ENCODE measurements around the gene ZNF284. TPM values are rescaled to one million over a fixed set of nuclear protein-coding genes. Genes with fewer than 3 reads are reported as not detected.

ZNF284 gene
- polyA plus RNA-seq, 2 of the 4 experiments (the other 2 are of a cell fraction), result 1.0 to 1.2 TPM

DNA sequence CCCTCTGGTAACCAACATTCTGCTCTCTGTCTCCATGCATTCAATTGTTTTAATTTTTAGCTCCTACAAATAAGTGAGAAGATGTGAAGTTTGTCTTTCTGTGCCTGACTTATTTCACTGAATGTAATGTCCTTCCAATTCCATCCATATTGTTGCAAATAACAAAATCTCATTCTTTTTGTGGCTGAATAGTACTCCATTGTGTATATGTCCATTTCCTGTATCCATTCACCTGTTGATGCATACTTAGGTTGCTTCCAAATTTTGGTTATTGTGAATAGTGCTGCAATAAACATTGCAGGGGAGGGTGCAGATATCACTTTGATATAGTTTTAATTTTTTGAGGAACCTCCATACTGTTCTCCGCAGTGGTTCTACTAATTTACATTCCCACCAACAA is 2.5 kb upstream of the ZNF284 start:
- DNase-seq (ENCODE audit: low read depth in 1 of 2, low spot score in 1 of 2), result no peak
- no peak for TF ChIP-seq HOXA7 (CRISPR knock-in tag; IDR thresholded peaks at IDR 0.05)
- ChIA-PET POLR2A (no interaction called here), CTCF (no interaction called here)
- no peak overlapping the region for H3K4me2 ChIP-seq
- H3K27ac ChIP-seq, result no peak overlapping the region
- ATAC-seq, result no peak
- H3K4me1 ChIP-seq, result no peaks in the 10 kb centered on the region
- WGBS (ENCODE audit: missing lambda C conversion rate), result 93% methylated on average over 1 of the region's 1 CpG
- no peak overlapping the region for H3K4me3 ChIP-seq
- FAIRE-seq, result no peak
- peaks cover 84% of the 10 kb centered on the region for H3K9me3 ChIP-seq

DNA sequence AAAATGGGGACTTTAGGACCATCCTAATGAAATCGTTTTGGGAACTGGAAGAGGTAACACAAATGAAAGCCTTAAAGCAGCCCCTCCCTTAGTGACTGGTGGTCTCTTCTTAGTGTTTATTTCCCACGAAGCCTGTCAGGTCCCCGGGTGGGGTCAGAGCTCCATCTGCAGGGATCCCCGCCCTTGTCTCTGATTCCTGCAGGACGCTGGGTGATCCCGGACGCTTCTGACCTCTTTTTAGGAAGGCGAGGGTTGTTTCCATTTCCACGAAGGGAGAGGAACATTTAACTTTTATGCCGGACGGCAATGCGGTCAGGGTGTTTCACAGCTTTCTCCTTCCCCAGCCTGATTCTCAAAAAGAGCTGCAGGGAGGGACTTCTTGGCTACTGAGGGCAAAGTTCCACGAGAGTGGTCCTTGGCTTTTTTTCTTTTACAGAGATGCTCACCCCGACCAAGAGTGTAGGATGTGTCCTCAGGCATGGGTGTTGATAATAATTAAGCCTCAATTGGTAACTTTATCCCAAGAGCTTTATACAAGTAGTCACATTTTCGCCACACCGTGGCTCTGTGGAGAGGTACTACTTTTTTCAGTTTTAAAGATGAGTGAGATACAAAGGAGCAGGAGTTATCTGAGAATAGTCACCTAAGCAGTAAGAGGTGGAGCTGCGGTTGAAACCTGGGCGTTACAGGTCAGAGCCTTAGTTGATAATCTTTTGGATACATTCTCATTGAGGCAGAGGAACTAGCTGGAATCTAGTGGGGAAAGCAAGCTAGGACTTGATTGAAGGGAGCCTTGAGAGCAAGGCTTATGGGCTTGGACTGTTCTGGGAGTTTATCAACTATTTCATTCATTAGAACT is 813 bp downstream of the ZNF284 start:
- Histone ChIP-seq H3K4me2 (peak overlapping the region; percentile 67), H3K4me3 (peak overlapping the region; percentile 55), H3K4me1 (no peaks in the 10 kb centered on the region), H3K27ac (peak overlapping the region; percentile 44 to 72; a peak in 4 of 6 replicates), H3K9me3 (peaks cover 76% of the 10 kb centered on the region)
- peak; percentile 40 to 58; a peak in 5 of 6 replicates for ATAC-seq
- WGBS (ENCODE audit: missing lambda C conversion rate), result 52% methylated on average over 18 of the region's 18 CpGs
- POLR2A ChIA-PET, result no interaction called here
- TF ChIP-seq MYC (IDR thresholded peaks at IDR 0.05; ENCODE audit: borderline replicate concordance, low read length), result no peak
- TF ChIP-seq, protein P1, sequence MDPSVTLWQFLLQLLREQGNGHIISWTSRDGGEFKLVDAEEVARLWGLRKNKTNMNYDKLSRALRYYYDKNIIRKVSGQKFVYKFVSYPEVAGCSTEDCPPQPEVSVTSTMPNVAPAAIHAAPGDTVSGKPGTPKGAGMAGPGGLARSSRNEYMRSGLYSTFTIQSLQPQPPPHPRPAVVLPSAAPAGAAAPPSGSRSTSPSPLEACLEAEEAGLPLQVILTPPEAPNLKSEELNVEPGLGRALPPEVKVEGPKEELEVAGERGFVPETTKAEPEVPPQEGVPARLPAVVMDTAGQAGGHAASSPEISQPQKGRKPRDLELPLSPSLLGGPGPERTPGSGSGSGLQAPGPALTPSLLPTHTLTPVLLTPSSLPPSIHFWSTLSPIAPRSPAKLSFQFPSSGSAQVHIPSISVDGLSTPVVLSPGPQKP (IDR thresholded peaks at IDR 0.05; ENCODE audit: low read depth, low read length), result no peak
- no peak for TF ChIP-seq RNF2 (IDR thresholded peaks at IDR 0.05; ENCODE audit: borderline replicate concordance, low read depth)
- TF ChIP-seq NPAS2 (CRISPR knock-in tag; IDR thresholded peaks at IDR 0.05; ENCODE audit: borderline replicate concordance), result no peak
- TF ChIP-seq, protein P2, sequence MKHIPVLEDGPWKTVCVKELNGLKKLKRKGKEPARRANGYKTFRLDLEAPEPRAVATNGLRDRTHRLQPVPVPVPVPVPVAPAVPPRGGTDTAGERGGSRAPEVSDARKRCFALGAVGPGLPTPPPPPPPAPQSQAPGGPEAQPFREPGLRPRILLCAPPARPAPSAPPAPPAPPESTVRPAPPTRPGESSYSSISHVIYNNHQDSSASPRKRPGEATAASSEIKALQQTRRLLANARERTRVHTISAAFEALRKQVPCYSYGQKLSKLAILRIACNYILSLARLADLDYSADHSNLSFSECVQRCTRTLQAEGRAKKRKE (CRISPR knock-in tag; IDR thresholded peaks at IDR 0.05; ENCODE audit: low read depth), result no peak
- TF ChIP-seq HOXB13 (CRISPR knock-in tag; IDR thresholded peaks at IDR 0.05; ENCODE audit: low read depth), result no peak
- TF ChIP-seq GATA3 (IDR thresholded peaks at IDR 0.05; ENCODE audit: borderline replicate concordance), result no peak
- TF ChIP-seq NFE2L2 (conservative IDR thresholded peaks at IDR 0.05; ENCODE audit: low read length), result no peak
- no peak for TF ChIP-seq CHD4 (IDR thresholded peaks at IDR 0.05; ENCODE audit: borderline replicate concordance)
- no peak for TF ChIP-seq ZFP36 (IDR thresholded peaks at IDR 0.05; ENCODE audit: borderline replicate concordance, partially characterized antibody)
- no peak for TF ChIP-seq HEYL (CRISPR knock-in tag; IDR thresholded peaks at IDR 0.05)
- TF ChIP-seq, protein P3, sequence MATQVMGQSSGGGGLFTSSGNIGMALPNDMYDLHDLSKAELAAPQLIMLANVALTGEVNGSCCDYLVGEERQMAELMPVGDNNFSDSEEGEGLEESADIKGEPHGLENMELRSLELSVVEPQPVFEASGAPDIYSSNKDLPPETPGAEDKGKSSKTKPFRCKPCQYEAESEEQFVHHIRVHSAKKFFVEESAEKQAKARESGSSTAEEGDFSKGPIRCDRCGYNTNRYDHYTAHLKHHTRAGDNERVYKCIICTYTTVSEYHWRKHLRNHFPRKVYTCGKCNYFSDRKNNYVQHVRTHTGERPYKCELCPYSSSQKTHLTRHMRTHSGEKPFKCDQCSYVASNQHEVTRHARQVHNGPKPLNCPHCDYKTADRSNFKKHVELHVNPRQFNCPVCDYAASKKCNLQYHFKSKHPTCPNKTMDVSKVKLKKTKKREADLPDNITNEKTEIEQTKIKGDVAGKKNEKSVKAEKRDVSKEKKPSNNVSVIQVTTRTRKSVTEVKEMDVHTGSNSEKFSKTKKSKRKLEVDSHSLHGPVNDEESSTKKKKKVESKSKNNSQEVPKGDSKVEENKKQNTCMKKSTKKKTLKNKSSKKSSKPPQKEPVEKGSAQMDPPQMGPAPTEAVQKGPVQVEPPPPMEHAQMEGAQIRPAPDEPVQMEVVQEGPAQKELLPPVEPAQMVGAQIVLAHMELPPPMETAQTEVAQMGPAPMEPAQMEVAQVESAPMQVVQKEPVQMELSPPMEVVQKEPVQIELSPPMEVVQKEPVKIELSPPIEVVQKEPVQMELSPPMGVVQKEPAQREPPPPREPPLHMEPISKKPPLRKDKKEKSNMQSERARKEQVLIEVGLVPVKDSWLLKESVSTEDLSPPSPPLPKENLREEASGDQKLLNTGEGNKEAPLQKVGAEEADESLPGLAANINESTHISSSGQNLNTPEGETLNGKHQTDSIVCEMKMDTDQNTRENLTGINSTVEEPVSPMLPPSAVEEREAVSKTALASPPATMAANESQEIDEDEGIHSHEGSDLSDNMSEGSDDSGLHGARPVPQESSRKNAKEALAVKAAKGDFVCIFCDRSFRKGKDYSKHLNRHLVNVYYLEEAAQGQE (IDR thresholded peaks at IDR 0.05), result no peak
- no peak for TF ChIP-seq EP300 (IDR thresholded peaks at IDR 0.05)
- peak in 1 of 2 experiments; percentile 13 for DNase-seq (ENCODE audit: low read depth in 1 of 2, low spot score in 1 of 2)
- FAIRE-seq, result no peak
- CTCF ChIA-PET, result interaction anchor here (1.1 kb wide), 1 partner anchor 179 kb away, joined by 3 read pairs; no protein-coding TSS in a partner anchor

DNA sequence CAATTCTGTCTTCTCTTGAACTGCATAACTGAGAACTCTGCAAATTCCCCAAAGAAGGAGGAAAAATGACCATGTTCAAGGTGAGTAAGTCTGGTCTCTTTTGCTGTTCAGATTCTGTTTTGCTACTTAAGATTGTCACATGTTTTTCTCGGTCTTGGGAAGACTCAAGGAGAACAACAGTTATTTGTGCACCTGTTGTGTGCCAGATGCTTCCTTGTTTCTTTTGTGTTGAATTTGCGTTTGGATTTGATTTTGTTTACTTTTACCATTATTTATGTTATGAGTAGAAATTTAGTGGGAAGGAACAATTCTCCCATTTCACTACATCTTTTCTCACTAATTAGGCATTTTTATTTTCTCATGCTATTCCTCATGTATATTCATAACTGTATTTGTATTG is 4.4 kb downstream of the ZNF284 start:
- no peak overlapping the region for H3K4me3 ChIP-seq
- no peak overlapping the region for H3K4me2 ChIP-seq
- H3K4me1 ChIP-seq, result no peaks in the 10 kb centered on the region
- CTCF ChIA-PET, result no interaction called here
- no peak for ATAC-seq
- DNase-seq (ENCODE audit: low read depth in 1 of 2, low spot score in 1 of 2), result no peak
- WGBS (ENCODE audit: missing lambda C conversion rate), result 58% methylated on average over 2 of the region's 2 CpGs
- peaks cover 57% of the 10 kb centered on the region for H3K9me3 ChIP-seq
- no peak overlapping the region for H3K27ac ChIP-seq
- POLR2A ChIA-PET, result no interaction called here
- no peak for TF ChIP-seq PHF8 (IDR thresholded peaks at IDR 0.05; ENCODE audit: borderline replicate concordance, low read depth)
- TF ChIP-seq GATA3 (IDR thresholded peaks at IDR 0.05; ENCODE audit: borderline replicate concordance), result no peak
- no peak for TF ChIP-seq RAD21 (conservative IDR thresholded peaks at IDR 0.05 in 1 of 2, IDR thresholded peaks at IDR 0.05 in 1 of 2)
- no peak for TF ChIP-seq SMC3 (IDR thresholded peaks at IDR 0.05)
- TF ChIP-seq MAFK (IDR thresholded peaks at IDR 0.05; ENCODE audit: partially characterized antibody), result no peak
- no peak for TF ChIP-seq RNF2 (IDR thresholded peaks at IDR 0.05; ENCODE audit: borderline replicate concordance, low read depth)
- no peak for TF ChIP-seq EHF (CRISPR knock-in tag; IDR thresholded peaks at IDR 0.05)
- no peak for TF ChIP-seq FOSB (CRISPR knock-in tag; IDR thresholded peaks at IDR 0.05)
- TF ChIP-seq, protein P4, sequence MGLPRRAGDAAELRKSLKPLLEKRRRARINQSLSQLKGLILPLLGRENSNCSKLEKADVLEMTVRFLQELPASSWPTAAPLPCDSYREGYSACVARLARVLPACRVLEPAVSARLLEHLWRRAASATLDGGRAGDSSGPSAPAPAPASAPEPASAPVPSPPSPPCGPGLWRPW (IDR thresholded peaks at IDR 0.05), result no peak
- TF ChIP-seq RCOR1 (IDR thresholded peaks at IDR 0.05; ENCODE audit: low read depth, low read length), result no peak
- TF ChIP-seq, protein P1 (IDR thresholded peaks at IDR 0.05; ENCODE audit: low read depth, low read length), result no peak
- TF ChIP-seq, protein P5, sequence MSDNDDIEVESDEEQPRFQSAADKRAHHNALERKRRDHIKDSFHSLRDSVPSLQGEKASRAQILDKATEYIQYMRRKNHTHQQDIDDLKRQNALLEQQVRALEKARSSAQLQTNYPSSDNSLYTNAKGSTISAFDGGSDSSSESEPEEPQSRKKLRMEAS (IDR thresholded peaks at IDR 0.05), result no peak
- FAIRE-seq, result no peak

Data from A549 (cell line).